Fibroblast of lung (primary cell): ENCODE measurements around the gene RIPK4.

Experiments
- EZH2 ChIP-seq: IDR thresholded peaks from 2 replicates; pipeline ENCODE4 v1.5.1; 2012; ENCODE audit warnings: low read length, control low read depth, mild to moderate bottlenecking; ENCODE audit errors: missing control alignments
- TF ChIP-seq, protein P1 (sequence below), 2 donors: IDR thresholded peaks in 1 of 2; conservative IDR thresholded peaks in 1 of 2; 1 replicate in 1 of 2; 2 replicates in 1 of 2; pipeline ENCODE4 v1.5.1; 2011 to 2012; ENCODE audit warnings: low read length in 2 of 2, control low read depth in 1 of 2, inconsistent platforms in 1 of 2, low read depth in 1 of 2, mild to moderate bottlenecking in 1 of 2

- TF ChIP-seq, protein P1, sequence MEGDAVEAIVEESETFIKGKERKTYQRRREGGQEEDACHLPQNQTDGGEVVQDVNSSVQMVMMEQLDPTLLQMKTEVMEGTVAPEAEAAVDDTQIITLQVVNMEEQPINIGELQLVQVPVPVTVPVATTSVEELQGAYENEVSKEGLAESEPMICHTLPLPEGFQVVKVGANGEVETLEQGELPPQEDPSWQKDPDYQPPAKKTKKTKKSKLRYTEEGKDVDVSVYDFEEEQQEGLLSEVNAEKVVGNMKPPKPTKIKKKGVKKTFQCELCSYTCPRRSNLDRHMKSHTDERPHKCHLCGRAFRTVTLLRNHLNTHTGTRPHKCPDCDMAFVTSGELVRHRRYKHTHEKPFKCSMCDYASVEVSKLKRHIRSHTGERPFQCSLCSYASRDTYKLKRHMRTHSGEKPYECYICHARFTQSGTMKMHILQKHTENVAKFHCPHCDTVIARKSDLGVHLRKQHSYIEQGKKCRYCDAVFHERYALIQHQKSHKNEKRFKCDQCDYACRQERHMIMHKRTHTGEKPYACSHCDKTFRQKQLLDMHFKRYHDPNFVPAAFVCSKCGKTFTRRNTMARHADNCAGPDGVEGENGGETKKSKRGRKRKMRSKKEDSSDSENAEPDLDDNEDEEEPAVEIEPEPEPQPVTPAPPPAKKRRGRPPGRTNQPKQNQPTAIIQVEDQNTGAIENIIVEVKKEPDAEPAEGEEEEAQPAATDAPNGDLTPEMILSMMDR (conservative IDR thresholded peaks at IDR 0.05 in 1 of 2, IDR thresholded peaks at IDR 0.05 in 1 of 2; ENCODE audit: low read depth in 1 of 2, low read length in 2 of 2), result no peak
- no peak for TF ChIP-seq EZH2
Measured at GRCh38 chr21:41815652-41816582, 49.1 kb upstream of the RIPK4 start.
